HG03066 (cell line): ENCODE data around the gene INO80D.
"Not testable (repeated sequence)": the region's sequence is repeated elsewhere in the genome, so short reads cannot be mapped to it uniquely, and the experiment has no call there.

Source experiments
- ATAC-seq: cut with Tn5 transposase; IDR thresholded peaks from one replicate; pipeline ENCODE4 v1.9.1; 2021; ENCODE audit warnings: low read depth; ENCODE audit not compliant: unreplicated experiment

Gene INO80D

GRCh38 chr2:205984381-205984780, 101.6 kb downstream of the INO80D start:
- peak; percentile 70 for ATAC-seq

GRCh38 chr2:205982776-205983327, 103.1 kb downstream of the INO80D start:
- ATAC-seq, result no peak

- not testable (repeated sequence) for ATAC-seq
Observed at GRCh38 chr2:205978728-205979127, 107.2 kb downstream of the INO80D start.

GRCh38 chr2:205977699-205978098, 108.3 kb downstream of the INO80D start:
- ATAC-seq, result not testable (repeated sequence)

- ATAC-seq, result not testable (repeated sequence)
Observed at GRCh38 chr2:205976934-205977659, 108.9 kb downstream of the INO80D start.

- no peak for ATAC-seq
Observed at GRCh38 chr2:205976120-205976814, 109.7 kb downstream of the INO80D start.

- ATAC-seq, result no peak
Observed at GRCh38 chr2:205975082-205975949, 110.7 kb downstream of the INO80D start.

- no peak for ATAC-seq
Observed at GRCh38 chr2:205972113-205972512, 113.9 kb downstream of the INO80D start.

- ATAC-seq, result no peak
Observed at GRCh38 chr2:205970348-205970747, 115.6 kb downstream of the INO80D start.

- no peak for ATAC-seq
Observed at GRCh38 chr2:205969584-205969983, 116.4 kb downstream of the INO80D start.

- ATAC-seq, result no peak
Observed at GRCh38 chr2:205967391-205968075, 118.4 kb downstream of the INO80D start.

- ATAC-seq, result no peak
Observed at GRCh38 chr2:205965707-205966106, 120.3 kb downstream of the INO80D start.

- no peak for ATAC-seq
Observed at GRCh38 chr2:205964111-205964761, 121.7 kb downstream of the INO80D start.

GRCh38 chr2:205959521-205959920, 126.5 kb downstream of the INO80D start:
- ATAC-seq, result no peak

- ATAC-seq, result no peak
Observed at GRCh38 chr2:205957452-205958154, 128.4 kb downstream of the INO80D start.

GRCh38 chr2:205954707-205955106, 131.3 kb downstream of the INO80D start:
- ATAC-seq, result no peak

GRCh38 chr2:205952282-205952681, 133.7 kb downstream of the INO80D start:
- no peak for ATAC-seq

GRCh38 chr2:205948883-205949282, 137.1 kb downstream of the INO80D start:
- ATAC-seq, result no peak

GRCh38 chr2:205948496-205948837, 137.5 kb downstream of the INO80D start:
- peak; percentile 10 for ATAC-seq
